NCI-H1436 treated with DMSO at 0.1 percent for 48 hours (cell line): ENCODE results near the gene AP3D1.
"Not testable (repeated sequence)": the region's sequence is repeated elsewhere in the genome, so short reads cannot be mapped to it uniquely, and the experiment has no call there.

ENCODE experiments used
- DNase-seq: peaks from one replicate; lab custom pipeline; 2025; lab: John Stamatoyannopoulos, UW

Gene AP3D1

DNA sequence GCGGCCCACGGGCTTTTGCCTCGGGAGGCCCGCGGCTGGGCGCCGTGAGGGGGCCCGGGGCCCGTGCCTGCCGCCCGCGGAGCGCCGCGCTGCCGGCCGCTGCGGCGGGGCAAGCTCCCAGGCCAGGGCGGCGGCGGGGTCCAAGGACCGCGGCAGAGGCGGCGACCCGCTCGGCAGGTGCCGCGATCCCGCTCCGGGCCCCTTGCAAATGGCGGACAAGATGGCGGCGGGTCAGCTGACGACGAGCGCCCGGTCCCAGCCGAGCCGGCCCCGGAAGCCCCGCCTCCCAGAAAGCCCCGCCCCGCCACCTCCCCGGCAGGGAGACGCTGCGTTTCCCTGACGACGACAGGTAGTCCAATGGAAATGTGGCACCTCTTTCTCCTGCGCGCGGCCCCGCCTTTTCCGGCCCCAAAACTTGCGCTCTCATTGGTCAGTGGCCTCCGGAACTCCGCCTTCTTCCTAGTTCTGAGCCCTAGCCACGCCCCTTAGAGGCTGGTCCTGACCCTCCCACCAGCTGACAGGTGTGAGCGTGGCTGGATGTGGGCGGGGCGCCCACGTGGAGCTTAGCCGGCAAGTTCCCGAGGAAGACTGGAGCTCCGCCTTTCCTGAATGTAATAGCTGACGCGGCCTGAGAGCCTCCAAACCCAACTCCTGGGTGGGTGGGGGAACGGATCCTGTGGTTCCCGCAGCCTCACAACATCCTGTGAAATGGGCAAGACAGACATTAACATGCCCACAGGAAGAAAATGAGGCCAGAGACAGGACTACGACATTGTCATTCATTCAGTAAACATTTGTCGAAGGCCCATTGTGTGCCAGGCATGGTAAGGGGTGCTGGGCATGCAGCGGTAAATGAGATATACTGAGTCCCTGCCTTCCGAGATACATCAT, at the start of gene AP3D1:
AP3D1 (minus strand) TSS at position 228 of the 891 bp plus-strand sequence. CDS start 232 bp downstream, outside the sequence.
- DNase-seq = peak; percentile 97

DNA sequence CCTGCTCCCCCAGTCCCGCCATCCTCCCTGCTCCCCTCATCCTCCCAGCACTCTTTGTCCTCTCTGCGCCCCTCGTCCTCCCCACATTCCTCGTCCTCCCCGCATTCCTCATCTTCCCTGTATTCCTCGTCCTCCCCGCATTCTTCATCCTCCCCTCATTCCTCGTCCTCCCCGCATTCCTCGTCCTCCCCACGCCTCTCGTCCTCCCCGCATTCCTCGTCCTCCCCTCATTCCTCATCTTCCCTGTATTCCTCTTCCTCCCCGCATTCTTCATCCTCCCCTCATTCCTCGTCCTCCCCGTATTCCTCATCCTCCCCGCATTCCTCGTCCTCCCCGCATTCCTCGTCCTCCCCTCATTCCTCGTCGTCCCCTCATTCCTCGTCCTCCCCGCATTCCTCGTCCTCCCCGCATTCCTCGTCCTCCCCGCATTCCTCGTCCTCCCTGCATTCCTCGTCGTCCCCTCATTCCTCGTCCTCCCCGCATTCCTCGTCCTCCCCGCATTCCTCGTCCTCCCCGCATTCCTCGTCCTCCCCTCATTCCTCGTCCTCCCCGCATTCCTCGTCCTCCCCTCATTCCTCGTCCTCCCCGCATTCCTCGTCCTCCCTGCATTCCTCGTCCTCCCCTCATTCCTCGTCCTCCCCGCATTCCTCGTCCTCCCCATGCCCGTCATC, 49.4 kb upstream of the AP3D1 start:
- DNase-seq = not testable (repeated sequence)

DNA sequence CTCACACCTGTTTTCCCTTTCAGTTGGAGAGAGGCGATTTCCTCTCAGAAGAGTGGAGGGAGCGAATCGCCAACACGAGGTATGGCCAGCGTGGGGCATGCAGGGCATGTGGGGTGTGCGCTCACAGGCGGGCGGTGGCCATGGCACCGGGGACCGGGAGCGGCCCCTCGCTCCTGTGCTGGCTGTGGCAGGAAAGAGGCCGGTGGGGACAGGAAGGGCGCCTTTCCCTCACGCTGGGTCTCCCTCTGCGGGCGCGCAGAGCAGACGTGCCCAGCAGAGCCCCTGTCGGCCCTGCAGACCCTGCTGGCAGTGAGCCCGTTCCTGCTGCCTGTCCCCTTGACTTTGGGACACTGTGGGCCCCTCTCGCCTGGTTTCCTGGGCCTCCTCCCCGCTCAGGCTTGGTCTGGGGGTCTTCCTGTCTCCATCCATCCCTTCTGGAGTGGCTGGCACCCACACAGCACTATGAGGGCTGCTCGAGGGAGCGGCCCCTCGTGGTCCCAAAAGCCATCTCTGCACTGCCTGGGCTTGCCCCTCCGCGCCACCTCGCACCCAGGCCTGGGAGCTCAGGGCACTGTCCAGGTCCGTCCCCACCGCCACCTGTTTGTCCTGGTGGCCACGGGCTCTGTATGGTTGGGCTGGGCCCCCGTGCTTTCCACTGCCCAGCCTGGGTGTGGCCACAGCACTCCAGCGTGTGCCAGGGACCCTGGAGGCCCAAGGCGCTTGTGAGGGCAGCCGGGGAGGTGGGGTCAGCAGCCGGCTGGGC, 48.7 kb upstream of the AP3D1 start:
- no peak for DNase-seq

DNA sequence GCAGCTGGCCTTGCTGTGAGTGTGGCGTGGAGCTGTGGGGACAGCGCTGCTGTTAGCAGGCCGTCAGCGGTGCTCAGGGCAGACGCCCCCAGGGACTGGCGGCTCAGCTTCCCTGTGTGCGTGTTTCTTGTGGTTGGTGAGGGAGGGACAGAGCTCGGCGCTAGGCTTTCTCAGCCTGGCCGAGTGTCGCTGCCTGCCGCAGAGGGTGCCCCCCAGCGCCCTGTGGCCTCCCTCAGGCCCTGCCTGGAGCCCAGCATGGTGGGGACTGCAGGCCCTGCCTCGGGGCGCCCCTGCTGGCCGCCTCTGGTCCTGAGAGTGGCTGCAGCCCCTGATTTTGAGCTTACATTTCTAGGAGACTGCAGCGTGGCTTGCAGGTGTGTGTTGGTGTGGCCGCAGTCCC, 47.8 kb upstream of the AP3D1 start:
- DNase-seq = no peak

GRCh38 chr19:2198317-2198716, 47.0 kb upstream of the AP3D1 start:
- no peak for DNase-seq

GRCh38 chr19:2197270-2197669, 45.9 kb upstream of the AP3D1 start:
- no peak for DNase-seq

GRCh38 chr19:2195914-2196313, 44.5 kb upstream of the AP3D1 start:
- no peak for DNase-seq

DNA sequence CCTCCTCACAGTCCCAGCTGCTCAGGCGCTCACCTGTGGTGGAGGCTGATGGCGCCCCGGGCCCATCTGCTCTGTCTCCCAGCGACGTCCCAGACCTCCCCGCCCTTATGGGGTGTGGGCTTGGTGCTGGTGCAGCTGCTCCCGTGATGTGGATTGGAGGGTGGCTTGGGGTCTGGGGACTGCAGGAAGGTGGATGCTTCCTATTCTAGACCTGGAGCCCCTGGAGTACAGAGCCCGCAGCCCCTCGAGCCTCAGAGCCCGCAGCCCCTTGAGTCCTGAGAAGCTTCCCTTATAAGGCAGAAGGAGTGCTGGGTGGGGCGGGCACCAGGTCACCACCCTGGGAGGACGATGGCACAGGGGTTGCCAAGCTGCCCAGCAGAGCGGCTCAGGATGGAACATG, 44.0 kb upstream of the AP3D1 start:
- DNase-seq = no peak

- no peak for DNase-seq
These were observed 43.2 kb upstream of the AP3D1 start for GRCh38 chr19:2194513-2195078.

DNA sequence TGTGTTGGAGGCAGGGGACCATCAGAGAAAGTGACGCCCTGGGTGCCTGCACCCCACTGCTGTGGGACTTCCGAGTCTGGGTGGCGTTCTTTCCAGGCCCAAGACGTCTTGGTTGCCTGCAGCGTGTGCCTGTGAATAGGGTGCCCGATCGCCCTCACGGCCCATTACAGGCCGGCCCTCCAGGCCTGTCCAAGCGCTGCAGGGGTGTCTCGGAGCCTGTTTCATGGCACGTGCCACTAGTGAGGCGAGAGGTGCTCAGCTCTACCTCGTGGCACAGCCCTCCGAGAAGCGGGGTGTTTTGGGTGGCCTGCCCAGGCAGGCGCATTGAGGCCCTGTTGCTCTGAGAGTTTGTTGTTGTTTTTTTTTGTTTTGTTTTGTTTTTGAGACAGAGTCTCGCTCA, 42.4 kb upstream of the AP3D1 start:
- DNase-seq = no peak

GRCh38 chr19:2192862-2193261, 41.5 kb upstream of the AP3D1 start:
- no peak for DNase-seq

DNA sequence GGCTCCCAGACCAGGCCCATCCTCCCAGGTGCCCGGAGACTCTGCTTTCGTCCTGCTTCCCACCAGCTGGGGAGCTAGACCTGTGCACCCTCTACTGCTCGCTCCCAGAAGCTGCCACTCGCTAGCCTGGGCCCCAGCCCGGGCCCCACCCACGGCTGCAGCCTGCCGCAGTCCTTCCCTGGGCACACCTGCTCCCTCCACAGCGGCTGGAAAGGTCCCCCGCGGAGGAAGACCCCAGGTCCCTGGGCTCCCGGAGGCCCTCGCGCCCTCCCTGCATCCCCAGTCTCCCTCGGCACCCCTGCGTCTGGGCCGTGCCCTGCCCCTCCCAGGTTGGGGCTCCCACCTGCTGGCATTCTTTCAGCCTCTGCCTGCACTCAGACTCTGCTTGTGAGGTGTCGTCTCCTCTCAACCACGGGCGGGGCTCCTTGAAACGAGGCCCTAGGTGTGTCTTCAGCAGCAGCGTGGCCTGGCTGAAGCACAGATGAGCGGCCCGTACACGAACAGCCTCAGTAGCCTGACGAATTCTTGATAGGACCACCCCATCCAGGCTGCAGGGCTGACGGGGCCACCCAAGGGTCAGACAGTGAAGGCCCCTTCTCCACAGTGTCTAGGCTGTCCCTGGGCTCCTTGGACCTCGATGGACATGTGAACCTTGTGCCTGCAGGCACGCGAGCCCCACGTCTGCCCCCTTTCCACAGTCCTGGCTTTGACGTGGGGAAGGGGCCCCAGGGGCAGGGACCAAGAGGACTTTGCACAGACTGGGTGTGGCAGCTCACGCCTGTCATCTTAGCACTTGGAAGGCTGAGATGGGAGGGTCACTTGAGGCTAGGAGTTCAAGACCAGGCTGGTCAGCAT, 40.3 kb upstream of the AP3D1 start:
- no peak for DNase-seq

GRCh38 chr19:2190848-2191455, 39.6 kb upstream of the AP3D1 start:
- DNase-seq = no peak

- no peak for DNase-seq
These were observed 38.5 kb upstream of the AP3D1 start for GRCh38 chr19:2189880-2190279.

- DNase-seq = no peak
These were observed 37.5 kb upstream of the AP3D1 start for GRCh38 chr19:2188708-2189385.

GRCh38 chr19:2187159-2187558, 35.8 kb upstream of the AP3D1 start:
- no peak for DNase-seq

DNA sequence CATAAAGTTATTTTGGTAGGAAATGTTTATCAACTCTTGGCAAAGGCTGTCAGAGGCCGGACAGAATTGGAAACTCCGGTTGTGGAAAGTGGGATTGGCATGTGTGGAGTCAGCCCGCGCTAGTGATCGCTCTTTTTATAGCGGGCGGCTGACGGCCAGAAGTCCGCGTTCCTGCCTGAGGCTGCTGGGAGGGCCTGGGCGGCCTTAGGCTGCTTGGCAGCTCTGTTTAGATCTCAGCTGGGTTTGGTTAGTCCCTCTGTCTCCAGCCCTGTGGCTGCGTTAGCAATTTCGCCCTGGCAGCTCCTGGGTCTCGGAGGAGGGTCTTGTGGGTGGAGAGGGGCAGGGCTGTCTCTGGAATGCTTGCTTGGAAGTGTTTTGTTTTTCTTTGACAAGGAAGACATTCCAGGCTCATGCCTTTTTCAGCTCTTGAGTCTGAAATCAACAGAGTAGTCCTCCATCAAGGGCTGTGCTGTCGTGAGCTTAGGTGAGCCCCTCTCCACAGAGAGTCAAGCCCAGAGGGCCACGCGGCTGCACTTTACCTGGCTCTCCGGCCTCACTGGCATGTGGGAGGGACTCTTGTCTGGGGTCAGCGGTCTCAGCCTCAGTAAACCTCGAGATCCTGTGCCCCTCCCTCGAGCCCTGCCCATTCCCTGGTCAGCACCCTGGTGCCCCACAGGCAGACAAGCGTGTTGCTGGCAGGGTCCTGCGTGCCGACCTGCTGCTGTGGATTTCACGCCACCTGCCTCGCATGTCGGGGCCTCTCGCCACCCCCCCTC, 34.9 kb upstream of the AP3D1 start:
- DNase-seq = no peak

GRCh38 chr19:2185734-2186070, 34.3 kb upstream of the AP3D1 start:
- no peak for DNase-seq

GRCh38 chr19:2184422-2184975, 33.1 kb upstream of the AP3D1 start:
- no peak for DNase-seq
